Measurements from ENCODE around the gene GAP43.

The GAP43 gene

GRCh38 chr3:115768661-115769060 is 145.4 kb downstream of the GAP43 start:
- DNase-seq: no peak

All from NCI-H2107 (cell line).